Ammon's horn (tissue), 1 donor: Measurements from ENCODE around the gene WWOX.
A peak's percentile ranks its signal among the peaks of the same experiment; 100 is the strongest.

Experiments
- DNase-seq: peaks from one replicate; pipeline ENCODE4 v3.0.0-alpha.2; 2016; ENCODE audit warnings: low spot score

WWOX gene

DNA sequence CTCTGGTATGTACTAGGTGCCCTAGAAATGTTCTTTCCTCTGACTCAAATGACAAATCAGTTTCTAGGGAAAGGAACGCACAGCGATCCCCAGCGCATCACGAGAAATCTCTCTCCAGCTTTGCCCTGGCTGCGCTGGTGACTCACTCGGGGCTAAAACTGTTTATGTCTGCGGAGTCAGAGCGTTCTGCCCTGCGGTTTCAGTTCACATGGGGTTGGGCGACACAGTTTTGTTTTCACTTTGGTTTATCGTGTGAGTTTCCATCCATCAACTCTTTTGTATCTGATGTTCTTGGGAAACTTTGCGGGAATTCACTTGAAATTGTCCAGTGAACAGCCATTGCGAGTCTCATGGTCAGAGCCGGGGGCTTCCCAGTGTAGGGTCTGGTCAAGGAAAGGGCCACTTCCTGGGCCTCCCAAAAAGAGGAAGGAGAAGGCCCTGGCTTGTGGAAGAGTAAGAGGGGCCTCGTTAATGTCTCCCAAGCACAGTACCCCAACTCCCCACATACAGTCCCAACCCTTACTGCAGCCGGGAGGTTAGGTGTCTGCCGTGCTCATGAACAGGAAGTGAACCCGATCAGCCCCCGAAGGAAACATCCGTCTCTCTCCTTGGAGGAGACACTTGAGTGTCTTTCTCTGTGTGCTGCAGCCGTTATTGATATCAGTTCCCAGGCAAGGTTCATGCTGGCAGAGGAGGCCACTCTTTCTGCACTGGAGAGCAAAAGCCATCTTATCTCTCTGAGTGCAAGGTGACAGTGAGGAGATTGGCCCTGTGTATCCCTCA, 643.2 kb downstream of the WWOX start:
- peak; percentile 23 for DNase-seq

DNA sequence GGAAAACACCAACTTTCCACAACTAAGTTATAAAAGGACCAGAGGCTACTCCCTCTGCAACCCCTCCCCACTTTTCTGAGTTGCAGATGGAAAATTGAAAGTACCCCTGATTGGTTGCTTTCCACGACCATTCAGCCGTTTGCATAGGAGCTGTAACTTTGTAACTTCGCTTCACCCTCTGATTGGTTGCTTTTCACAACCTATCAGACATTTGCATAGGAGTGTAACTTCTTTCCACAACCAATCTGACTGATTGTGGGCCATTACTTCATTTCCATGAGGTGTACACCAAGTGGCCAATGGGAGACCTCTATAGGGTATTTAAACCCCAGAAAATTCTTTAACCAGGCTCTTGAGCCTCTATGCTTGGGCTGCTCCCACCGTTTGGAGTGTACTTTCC, 644.1 kb downstream of the WWOX start:
- DNase-seq = no peak

DNA sequence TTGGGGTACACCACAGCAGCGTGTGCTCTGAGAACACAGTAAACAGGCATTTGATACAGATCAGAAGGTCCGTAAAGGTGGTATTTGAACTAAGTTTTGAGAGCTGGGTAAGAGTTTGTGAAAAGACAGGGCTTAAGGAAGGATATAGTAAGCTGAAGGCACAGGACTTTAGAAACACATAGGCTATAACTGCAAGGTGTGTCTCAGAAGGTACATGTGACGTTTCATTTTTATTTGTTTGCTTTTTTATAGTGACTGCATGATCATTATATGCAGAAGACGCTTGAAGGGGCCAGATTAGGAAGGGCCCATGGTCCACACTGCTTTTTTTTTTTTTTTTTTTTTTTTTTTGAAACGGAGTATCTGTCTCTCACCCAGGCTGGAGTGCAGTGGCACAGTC, 644.6 kb downstream of the WWOX start:
- no peak for DNase-seq

DNA sequence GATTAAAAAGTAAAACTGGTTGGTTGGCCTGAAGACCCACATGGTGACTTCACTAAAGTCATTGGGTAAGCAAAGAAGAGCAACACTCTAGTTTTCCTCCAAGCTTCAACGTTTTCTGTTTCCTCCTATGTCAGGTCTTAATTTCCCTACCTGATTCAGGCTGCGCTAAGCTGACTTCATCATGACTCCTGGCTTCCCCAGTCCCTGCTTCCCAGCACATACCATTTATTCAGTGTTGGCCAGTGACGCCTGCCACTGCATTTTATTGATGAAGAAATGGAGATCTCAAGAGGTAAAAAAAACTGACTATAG, 645.3 kb downstream of the WWOX start:
- no peak for DNase-seq

DNA sequence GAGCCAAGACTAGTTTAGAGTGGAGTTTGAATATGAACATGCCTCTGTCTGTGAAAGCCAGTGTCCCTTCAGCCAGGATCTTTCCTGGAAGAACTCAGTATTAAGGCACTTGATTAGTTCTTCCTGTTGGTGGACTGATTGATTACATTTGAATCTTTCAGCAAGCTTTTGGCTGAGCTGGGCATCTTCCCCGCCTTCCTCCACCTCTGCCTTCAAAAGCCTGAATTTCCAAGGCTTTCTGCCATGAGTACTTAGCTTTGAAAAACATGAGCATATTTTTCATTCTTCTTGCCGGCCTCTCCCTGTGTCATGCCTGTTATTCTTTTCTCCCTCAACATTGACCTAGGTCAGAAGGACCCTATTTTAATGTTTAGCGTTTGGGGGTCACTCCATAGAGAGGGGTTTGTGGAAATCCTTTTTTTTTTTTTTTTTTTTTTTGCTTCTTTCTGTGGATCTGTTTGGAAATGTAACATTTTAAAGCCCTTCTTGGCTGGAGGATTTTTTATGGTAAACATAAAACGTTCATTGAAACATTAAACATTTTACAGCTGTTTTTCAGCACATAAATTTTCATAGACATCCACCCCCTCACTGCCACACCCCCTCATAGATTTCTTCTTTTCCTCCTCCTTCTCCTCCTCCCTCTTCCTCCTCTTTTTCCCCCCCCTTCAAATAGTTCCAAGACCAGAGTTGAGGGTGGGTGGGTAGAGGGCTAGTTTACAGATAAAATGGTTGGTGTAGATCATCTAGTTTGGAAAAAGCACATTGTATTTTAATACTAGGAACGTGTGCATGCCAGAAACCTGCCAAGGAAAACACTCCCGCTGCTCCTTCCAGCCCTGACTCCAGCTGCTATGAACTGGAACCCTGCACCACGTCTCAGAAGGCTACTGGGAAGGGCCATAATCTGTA, 645.9 kb downstream of the WWOX start:
- DNase-seq = no peak

DNA sequence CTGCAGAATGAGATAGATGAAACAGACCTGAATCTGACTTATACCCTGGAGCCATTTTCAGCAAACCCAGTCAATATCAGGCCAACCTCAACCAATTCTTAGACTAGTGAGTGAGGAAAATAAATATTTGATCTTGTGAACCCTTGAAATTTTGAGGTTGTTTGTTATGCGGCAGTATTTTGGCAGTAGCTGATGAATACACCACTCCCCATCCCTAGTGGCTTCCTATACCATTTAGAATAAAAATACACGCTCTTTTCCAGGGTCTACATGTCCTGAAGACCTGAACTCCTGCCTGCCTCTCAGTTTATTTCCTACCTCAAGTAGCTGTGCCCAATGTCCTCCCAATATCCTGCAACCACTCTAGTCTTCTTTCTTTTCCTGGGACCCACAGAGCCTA, 647.3 kb downstream of the WWOX start:
- no peak for DNase-seq

DNA sequence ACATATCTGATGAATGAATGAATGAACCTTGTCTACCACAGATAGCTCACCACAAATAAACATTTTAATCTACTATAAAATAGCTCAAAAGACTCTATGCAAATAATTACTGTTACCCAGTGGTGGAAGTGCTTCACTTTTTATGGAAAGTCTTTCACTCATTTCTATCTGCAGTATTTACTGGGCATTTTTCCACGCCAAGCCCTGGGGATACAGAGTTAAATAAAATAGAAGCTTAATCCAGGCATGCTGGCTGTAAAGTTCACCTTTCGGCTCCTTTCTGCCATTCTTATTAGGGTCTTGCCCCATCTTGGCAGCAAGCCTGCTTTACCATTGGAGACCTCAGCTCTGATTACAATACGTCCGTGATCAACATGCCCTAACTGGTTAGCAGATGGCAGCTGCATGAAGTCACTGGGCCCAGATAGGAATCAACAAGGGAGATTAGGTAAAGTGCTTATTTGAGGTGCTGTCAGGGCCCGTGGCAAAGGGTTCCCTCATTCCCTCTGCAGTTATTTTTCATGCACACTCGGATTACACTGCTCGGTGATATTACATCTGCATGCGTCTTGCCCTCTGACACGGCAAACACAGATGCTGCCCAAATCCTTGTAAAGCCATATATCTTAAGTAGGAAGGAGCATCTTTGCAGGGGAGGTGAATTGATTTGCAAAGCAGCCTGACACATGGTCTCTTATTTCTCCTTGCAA, 648.9 kb downstream of the WWOX start:
- no peak for DNase-seq

DNA sequence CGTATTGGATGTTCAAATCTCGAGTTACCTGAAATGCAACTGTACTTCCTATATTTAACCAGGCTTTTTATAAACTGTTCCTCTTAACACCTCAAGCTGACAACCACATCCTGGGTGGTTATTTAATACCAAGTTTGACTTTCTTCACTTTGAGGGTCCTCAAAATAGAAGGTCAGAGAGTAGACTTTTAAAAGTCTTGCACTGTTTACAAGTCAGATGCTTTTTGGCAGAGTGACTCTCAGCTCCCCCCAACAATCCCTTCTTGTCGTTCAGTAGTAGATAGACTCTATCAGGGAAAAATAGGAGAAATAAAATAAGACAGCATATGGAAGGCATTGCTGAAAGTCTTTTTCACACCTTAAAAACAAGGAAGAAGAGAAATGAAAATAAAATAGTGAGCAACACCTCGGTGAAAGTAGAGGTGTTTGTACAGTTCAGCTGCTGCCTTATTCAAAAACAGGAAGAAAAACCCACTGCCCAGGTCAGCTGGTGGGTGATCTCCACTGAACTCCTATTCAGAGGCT, 650.4 kb downstream of the WWOX start:
- DNase-seq = no peak

DNA sequence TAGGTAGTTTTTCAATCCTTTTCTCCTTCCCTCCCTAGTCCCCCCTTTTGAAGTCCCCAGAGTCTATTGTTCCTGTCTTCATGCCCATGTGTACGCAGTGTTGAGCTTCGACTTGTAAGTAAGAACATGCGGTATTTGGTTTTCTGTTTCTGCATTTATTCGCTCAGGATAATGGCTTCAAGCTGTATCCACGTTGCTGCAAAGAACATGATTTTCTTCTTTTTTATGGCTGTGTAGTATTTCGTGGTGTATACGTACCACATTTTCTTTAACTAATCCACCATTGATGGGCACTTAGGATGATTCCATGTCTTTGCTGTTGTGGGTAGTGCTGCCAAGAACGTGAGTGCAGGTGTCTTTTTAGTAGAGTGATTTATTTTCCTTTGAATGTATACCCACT, 651.2 kb downstream of the WWOX start:
- DNase-seq = no peak

DNA sequence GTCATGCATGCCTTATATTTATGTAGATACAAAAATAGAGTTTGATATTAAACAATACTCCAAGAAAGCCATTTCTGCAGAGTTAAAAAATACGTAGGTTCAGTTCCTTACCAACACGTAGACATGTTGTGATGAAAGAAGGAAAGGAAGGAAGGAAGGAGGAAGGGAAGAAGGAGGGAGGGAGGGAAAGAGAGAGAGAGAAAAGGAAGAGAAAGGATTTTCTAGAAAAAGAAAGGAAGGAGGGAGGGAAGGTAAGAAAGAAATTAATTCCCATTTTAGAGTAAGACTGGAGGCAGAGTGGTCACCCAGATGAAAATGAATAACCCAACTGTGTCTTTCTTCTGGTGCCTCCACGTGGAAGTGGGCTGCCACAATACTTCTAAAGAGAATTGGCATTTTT, 652.1 kb downstream of the WWOX start:
- DNase-seq = no peak

DNA sequence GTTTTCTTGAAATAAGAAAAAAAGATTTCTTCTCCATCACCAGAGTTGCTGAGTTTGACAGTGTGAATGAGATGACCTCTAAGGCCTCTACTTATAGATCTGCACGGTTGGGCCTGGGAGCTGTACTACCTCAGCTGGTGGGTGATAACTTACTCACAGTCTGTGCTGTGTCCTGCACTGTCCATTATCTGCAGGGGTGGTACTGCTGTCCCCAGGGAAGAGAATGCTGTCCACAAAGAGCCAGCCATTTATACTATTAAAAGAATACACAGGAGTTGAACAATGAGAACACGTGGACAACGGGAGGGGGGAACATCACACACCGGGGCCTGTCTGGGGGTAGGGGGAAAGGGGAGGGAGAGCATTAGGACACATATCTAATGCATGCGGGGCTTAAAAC, 655.3 kb downstream of the WWOX start:
- DNase-seq = no peak

DNA sequence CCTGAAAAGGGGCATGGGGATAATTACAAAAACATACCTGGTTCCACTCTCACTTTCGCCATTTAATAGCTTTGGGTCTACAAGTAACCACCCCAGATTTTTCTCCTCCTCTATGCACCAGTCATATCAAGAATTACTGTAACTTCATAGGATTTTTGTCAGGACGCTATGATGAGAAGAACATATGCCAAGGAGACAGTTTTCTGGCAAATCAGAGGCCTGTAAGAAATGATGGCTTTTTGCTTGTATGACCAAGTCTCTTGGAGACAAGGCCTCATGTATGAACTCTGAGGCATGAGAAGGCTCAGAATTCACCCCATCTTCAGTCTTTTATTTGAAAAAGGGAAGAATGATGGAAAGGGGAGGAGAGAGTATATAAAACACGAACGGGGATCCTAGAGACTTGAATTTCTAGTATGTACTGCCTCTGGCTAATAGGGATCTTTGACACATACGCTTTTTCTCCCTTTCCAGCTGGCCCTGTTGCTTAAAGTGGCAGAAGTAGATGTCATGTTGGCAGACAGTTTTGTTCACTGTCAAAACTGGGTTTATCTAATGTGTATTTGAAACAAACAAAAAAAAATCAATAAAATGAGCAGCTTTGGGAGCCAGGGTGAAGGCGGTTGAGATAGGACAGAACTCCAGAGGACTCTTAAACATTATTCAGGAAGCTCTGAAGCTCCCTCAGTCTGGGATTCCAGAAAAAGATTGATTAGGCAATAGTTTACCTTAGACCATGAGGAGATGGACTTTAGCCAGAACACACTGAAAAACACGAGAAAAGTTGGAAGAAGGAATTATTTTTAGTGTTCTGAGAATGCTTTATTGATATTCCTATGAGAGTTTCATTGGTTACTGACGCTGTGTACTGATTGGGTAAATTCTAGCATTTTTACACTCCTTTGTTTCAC, 656.6 kb downstream of the WWOX start:
- no peak for DNase-seq

DNA sequence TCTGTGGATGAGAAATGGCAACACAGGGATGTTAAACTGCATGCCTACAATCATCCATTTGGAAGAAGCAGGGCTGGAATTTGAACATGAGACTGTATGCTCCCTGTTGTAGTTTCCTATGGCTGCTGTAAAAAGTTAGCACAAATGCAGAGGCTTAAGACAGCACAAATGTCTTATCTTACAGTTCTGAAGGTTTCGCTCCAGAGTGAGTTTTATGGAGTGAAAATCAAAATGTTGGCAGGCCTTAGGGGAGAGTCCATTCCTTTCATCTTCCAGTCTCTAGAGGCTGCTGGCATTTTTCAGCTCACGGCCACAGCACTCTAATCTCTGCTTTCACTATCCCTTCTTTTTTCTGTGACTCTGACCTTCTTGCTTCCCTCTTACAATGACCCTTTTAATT, 660.1 kb downstream of the WWOX start:
- DNase-seq = no peak

DNA sequence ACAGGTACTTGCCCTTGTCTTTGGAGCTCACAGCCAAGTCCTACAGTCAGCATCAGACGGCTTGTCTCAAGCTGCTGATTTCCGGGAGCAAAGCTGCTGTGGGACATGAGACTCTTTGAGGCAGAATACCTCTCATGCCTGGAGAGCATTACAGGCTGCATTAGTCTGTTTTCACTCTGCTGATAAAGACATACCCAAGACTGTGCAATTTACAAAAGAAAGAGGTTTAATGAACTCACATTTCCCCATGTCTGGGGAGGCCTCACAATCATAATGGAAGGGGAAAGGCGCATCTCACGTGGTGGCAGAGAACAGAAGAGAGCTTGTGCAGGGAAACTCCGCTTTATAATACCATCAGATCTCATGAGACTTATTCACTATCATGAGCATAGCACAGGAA, 661.2 kb downstream of the WWOX start:
- DNase-seq = no peak

DNA sequence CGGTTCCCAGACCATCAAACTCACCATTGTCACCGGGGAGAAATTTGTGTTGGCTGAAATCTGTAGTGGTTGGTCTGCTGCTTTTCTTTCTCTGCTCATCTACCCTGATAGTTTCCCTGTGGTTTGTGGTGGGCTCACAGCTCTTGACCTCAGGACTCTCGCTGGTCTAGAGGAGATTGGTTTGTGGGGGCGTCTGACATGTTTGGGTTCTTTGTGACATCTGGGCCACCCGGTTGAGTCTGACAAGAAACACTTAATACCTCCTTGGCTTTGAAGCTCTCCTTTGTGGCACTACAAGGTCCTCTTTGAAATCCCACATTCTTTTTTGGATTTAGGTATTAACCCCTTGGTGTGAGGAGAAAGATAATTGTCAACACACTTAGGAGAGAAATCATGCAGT, 662.0 kb downstream of the WWOX start:
- DNase-seq = no peak

DNA sequence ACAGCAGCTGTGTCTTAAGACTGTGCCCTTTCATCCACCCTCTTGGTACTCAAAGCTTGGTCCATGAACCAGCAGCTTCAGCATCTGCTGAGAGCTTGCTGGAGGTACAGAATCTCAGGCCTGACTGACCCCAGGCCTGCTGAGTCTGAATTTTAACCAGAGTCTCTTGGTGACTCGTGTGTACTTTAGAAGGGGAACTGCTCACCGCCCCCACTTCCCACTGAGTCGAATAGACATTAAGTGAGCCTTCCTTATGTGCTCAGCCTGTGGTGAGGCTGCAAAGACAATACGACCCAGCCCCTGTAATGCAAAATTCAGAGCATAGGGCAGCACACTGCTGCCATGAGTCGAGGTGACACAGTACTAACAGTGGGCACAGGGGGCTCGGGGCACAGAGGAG, 662.8 kb downstream of the WWOX start:
- DNase-seq = no peak

DNA sequence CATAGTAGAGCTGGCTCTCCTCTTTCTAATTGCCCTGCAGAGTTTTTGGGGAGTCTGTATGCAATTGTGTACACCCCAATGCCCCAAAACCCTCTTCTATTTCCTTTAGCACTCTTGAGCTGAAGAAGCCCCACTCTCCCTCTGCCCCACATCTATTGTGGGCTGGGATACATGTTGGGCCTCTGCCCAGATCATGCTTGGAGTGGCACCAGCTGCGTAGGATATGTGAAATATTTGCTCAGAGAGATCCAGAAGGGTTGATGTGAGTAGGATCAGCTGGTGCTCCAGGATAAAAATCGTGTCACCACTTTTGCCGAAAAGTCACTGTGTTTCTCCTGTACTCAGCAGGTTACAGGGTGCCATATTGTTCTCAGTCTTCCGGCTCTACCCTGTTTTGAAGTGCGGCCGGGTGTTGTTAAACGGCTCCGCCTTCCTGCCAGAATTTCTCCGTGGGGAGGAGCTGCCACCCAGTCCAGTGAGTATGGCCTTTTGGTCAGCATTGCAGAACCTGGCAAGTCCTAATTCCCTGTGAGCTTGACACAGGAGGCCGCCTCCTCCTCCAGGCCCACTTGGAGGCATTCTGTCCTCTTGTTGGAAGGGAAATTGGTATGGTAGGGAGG, 664.5 kb downstream of the WWOX start:
- DNase-seq = peak; percentile 29

DNA sequence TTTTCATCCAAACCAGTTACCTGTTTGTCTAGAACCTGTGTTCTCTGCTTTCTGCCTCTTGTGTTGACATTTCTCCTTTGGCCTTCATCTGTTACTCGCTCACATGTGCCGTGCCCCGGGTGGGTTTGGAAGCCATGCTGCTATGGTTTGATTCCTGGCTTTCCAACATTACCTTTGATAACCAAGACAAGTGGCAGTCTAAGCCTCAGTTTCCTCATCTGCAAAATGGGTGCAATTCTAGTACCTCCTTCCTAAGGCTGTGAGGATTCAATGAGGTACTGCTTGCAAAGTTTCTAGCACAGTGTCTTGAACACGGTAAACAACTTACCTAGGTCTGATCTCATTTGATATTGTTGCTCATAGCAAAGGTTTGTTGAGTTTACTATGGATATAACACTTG, 665.0 kb downstream of the WWOX start:
- no peak for DNase-seq

DNA sequence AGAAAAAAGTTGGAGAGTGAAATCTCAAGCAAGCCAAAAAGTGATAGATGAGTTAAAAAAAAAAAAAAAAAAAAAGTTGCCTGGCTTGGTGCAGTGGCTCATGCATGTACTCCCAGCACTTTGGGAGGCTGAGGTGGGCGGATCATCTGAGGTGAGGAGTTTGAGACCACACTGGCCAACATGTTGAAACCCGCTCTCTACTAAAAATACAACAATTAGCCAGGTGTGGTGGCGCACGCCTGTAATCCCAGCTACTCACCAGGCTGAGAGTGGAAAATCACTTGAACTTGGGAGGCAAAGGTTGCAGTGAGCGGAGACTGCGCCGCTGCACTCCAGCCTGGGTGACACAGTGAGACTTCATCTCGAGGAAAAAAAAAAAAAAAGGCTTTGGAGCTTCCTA, 668.8 kb downstream of the WWOX start:
- no peak for DNase-seq

DNA sequence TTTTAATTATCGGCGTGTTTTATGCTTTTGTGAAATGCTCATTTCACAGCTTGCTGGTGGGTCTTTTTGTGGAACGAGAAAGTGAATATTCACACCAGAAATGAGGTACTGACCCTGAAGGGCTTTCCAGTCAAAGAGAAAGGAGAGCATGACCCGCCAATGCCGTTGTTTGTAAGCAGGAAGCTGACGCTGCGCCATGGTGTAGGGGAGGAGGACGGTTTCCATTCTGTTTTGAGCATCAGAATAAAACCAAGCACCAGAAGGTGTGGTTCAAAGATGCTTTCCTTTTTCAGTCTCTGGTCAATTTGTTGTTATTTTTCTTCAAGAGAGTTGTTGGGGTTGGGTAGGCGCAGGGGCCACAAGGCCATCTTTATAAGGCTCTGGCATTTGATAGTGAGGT, 669.3 kb downstream of the WWOX start:
- DNase-seq = no peak
